GM18511 (cell line): ENCODE results near the gene DNAH8.
"Not testable (repeated sequence)": the region's sequence is repeated elsewhere in the genome, so short reads cannot be mapped to it uniquely, and the experiment has no call there.

ENCODE experiments used
- ATAC-seq: cut with Tn5 transposase; IDR thresholded peaks from one replicate; pipeline ENCODE4 v1.9.1; 2021; ENCODE audit warnings: mild to moderate bottlenecking, moderate library complexity; ENCODE audit not compliant: unreplicated experiment

The DNAH8 gene

GRCh38 chr6:38697846-38698245 lies 17.3 kb upstream of the DNAH8 start:
- no peak for ATAC-seq

DNA sequence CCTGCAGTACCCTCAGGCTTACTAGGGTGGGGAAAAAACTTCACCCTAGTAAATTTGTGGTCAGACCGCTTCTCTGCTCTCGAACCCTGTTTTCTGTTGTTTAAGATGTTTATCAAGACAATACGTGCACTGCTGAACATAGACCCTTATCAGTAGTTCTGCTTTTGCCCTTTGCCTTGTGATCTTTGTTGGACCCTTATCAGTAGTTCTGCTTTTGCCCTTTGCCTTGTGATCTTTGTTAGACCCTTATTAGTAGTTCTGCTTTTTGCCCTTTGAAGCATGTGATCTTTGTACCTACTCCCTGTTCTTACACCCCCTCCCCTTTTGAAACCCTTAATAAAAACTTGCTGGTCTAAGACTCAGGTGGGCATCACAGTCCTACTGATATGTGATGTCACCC lies 15.4 kb upstream of the DNAH8 start:
- ATAC-seq = not testable (repeated sequence)

GRCh38 chr6:38701551-38701950 lies 13.6 kb upstream of the DNAH8 start:
- no peak for ATAC-seq

GRCh38 chr6:38702558-38703397 lies 12.3 kb upstream of the DNAH8 start, which contains the start of gene GLO1:
Gene GLO1 (minus strand): TSS chr6:38703145. CDS start chr6:38703054, 91 bp downstream.
- peak; percentile 100 for ATAC-seq

DNA sequence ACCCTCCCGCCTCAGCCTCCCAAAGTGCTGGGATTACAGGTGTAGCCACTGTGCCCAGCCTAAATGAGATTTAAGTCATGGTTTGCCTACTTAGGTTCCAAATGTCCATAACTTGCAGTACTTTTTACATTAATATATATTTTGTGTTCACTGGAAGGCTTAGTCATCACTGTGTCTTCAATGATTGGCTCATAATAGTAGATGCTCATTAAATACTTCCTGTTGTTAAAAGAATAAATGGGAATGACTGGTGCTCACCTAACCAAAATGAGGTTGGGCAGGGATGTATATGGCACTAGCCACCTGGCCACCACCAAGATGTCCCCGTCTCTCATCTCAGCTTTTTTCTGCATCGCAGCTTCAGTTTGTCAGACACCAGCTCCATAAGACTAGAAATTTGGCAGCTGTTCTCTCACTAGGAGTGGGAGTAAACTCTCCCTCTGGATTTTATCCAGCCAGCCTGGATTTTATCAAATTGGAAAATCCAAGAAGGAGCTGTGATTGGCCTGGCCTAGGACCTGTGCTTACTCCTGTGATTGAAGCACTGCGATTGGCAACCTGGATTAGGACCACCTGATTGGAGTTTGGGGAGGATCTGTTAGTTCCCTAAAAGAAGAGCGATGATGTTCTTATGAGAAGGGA lies 11.0 kb upstream of the DNAH8 start:
- ATAC-seq = no peak

GRCh38 chr6:38705924-38706323 lies 9.2 kb upstream of the DNAH8 start:
- no peak for ATAC-seq

DNA sequence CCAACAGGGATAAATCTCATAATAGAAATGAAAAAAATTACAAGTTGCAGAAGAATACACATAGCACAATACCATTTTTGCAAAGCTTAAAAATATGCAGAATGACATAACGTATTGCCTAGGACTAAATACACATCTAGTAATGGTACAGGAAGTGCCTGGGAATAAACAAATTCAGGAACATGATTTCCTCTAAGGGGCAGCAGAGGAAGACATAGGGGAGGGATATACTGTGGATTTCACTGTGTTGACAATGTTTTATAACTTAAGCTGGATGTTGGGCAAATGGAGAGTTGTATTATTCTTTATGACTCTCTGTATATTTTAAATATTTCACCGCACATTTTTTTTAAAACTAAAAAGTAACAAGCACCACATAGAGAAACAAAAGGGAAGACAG lies 6.6 kb upstream of the DNAH8 start:
- ATAC-seq = no peak

DNA sequence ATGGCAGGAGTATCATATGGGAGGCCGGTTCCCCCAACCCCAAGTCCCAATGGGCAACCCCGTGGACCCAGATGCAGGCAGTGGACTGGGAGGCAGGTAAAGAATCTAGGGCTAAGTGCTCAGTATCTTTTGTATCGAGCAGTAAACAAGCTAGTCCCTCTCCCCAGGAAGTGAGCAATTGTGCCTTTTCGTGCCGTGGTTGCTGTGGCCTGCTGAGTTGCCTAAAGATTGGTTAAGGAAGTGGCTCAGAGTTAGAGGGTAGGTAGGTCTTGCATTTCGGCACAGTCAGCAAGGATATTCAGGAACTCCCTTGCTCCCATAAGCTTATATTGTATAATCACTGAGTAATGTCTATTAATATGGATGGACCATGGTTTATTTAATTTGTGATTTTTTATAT lies 1.3 kb upstream of the DNAH8 start:
- no peak for ATAC-seq

GRCh38 chr6:38714239-38715015 lies 684 bp upstream of the DNAH8 start:
- no peak for ATAC-seq

- ATAC-seq = no peak
Observed at GRCh38 chr6:38716825-38717224, 1.7 kb downstream of the DNAH8 start.

DNA sequence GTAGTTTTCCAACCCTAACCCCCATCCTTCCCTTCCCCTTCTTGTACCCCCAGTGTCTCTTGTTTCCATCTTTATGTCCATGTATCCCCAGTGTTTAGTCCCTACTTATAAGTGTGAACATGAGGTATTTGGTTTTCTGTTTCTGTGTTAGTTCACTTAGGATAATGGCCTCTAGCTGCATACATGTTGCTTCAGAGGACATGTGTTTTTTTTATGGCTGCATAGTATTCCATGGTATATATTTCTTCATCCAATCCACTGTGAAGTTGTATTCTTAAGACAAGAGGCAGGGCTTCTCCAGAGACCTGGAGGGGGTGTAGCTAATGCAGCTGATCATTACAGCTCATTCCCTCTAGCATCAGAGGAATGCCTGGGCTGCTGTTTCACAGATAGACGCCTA lies 4.2 kb downstream of the DNAH8 start:
- ATAC-seq = no peak

DNA sequence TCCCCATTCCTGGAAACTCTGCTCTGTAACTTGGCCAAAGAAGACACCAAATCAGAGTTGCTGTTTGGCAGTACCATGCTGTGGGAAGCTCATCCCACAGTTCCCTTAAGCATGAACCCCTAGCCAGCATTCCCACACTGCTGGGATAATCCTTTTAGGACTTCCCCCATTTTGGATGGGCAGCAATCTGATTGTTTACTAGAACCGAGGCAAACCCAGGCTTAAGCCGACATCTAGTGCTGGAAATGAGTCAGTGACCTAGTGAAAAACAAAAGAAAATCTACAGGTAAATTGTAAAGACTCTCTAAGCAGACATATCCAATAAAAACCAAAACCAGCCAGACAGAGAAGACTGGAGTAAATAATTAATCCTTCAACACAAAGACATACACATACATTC lies 5.2 kb downstream of the DNAH8 start:
- ATAC-seq = no peak

GRCh38 chr6:38722038-38722437 lies 6.9 kb downstream of the DNAH8 start:
- no peak for ATAC-seq

- ATAC-seq = no peak
Observed at GRCh38 chr6:38722727-38723334, 7.7 kb downstream of the DNAH8 start.

- no peak for ATAC-seq
Observed at GRCh38 chr6:38723783-38724182, 8.7 kb downstream of the DNAH8 start.

DNA sequence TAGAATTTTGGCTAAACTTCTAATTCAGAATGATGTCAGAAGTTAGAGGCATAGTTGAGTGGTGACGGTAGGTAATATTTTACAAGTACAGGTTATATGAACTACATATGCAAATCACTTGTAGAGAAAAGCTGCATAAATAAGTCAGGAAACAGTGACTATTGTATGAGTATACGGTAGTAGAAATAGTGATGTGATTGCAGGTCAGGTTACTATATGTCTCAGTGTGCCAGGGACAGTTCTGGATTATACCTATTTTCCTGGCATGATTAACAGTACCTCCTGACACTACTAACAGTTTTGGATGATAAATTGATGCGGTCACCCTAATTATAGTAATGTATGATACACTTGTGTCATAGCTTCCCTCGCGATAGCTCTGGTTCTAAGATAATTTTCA lies 9.2 kb downstream of the DNAH8 start:
- ATAC-seq = no peak

- ATAC-seq = no peak
Observed at GRCh38 chr6:38725414-38726183, 10.5 kb downstream of the DNAH8 start.

DNA sequence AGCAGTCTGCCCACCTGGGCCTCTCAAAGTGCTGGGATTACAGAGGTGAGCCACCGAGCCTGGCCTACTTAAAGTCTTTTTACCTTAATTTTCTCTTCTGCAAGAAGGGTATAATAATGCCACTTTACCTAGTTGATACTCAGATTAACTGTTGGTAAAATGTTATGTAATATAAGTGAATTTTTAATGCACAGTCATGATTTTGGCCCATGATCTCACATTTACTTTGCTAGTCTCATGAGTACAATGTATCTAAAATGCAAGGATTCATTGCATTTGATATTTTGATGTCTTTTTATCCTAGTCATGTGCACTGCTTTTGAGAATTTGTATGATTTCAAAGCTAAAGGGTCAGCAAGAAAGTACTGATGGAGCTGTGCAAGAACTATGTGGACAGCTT lies 13.1 kb downstream of the DNAH8 start:
- no peak for ATAC-seq

- ATAC-seq = no peak
Observed at GRCh38 chr6:38730140-38730862, 15.2 kb downstream of the DNAH8 start.

DNA sequence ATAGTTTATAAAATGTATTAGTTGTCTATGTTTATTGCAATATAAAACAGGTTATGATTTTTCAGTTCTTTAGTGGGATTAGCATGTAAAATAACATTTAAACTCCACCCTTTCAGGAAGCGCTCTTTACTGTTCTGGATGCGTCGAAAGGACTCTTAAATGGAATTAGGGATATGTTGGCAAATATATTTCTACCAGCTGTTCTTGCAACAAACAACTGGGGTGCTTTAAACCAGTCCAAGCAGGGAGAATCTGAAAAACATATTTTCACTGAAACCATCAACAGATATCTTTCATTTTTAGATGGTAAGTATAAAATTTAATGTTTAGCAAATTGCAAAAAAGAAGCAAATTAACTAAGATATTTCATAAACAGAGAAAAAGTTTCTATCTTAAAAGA lies 21.8 kb downstream of the DNAH8 start:
- no peak for ATAC-seq
